Embryonic facial prominence (tissue), 1 donor: Measurements from ENCODE around the gene SLC35D2.
"Not testable (repeated sequence)": the region's sequence is repeated elsewhere in the genome, so short reads cannot be mapped to it uniquely, and the experiment has no call there.

ENCODE experiments used
- DNase-seq: peaks from one replicate; pipeline ENCODE4 v3.0.0-alpha.2; 2016; ENCODE audit errors: extremely low spot score

Gene SLC35D2

DNA sequence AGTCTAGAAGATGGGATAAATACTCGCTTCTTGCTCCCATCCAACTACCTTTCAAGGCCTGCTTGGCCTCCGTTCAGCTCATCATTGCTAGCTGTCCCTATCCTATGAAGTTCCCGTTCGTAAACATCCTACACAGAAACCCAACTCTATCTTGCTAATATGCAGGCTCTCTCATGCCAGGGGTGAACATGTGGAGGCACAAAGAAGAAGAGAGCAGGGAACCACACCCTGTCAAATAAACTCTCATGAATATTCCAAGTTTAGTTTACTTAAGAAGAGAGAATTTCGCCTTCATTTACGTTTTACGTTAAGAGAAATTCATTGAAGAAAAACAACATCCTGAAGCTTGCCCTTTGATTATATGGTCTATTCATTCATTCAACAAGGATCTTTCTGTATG lies 73.7 kb downstream of the SLC35D2 start:
- no peak for DNase-seq

- DNase-seq: not testable (repeated sequence)
Measured at GRCh38 chr9:96306958-96307357, 76.6 kb downstream of the SLC35D2 start.

- no peak for DNase-seq
Measured at GRCh38 chr9:96305171-96305570, 78.3 kb downstream of the SLC35D2 start.

DNA sequence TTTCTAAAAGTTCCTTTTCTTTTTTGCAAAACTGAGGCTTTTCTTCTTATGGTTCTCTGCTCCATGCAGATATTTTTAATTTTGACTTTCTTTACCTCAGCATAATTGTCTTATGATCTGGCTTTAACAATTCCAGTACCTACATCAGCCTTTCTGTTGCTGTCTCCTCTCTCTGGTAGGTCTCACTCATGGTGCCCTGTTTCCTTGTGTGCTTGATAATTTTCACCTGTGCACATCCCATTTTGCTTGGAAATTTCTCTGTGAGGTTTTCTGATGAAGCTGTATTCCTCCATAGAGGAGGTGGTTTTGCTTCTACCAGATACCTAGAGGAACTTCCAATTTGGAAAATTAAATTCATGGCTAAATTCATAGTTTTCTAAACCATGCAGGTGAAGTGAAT lies 79.3 kb downstream of the SLC35D2 start:
- DNase-seq: no peak

- DNase-seq: no peak
Measured at GRCh38 chr9:96302021-96302420, 81.5 kb downstream of the SLC35D2 start, which contains the start of gene HSD17B3. HSD17B3 (minus strand) TSS chr9:96302176; CDS start chr9:96302104, 72 bp downstream.

- DNase-seq: no peak
Measured at GRCh38 chr9:96299823-96300222, 83.7 kb downstream of the SLC35D2 start.

- no peak for DNase-seq
Measured at GRCh38 chr9:96294159-96294545, 89.4 kb downstream of the SLC35D2 start.

DNA sequence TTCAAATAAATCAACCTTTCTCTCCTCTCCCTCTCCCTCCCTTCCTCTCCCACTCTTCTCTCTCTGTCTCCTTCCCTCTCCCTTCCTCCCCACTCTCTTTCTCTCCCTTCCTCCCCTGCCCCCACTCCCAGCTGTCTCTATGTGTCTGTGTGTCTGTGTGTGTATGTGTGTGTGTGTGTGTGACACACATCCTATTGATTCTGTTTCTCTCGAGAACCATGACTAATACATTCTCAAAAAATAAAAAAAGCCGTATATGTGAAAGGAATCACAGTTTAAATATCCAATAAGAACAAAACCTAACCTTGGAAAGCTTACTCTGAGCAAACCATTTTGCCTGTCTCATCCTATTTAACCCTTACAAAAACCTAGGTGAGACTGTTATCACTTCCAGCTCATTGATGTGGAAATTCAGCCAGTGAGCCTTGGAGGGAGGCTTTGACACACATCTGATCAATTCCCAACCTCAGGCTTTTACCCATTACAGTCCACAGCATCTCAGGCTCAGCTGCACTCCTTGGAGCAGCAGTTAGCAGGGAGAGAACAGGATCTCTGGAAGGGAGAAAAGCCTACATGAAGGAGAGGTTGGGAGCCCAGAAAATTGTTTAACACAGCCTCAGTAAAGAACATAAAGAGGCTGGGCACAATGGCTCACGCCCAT lies 89.9 kb downstream of the SLC35D2 start:
- DNase-seq: no peak

DNA sequence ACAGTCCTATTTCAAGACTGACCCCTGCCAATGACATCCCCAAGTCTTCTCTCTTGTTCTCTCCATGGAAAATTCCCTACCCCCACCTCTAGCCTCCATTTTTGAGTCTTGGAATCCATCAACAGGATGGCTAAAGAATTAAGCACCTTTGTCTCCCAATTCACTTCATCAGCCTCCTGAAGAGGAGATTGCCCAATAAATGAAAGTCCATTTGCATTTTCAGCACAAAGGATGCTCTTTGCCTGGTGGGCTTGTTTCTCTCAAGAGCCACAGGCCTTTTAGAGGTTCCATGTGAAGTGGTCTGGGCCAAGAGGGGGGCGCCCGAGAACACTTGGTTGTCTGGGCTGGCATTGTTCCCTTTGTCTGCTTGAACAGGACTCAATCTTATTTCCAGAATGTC lies 94.1 kb downstream of the SLC35D2 start:
- DNase-seq: no peak

DNA sequence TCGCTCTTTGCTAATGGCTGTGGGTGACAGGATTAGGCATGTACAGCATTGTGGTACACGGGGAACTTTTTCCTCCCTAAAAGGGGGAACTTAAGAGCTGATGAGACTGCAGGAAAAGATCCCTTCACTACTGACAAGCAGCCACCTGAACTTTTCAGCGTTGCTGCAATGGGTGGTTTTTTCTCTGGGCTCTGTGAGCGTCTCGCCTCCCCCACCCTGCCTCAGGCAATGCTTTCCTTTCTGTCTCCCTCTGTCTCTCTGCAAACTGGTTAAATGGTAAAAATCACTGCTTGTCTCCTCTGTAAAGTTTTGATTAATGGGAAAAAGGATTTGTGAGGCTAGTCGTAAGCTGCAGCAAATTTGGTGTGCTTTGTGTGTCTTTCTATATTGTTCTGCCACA lies 101.9 kb downstream of the SLC35D2 start:
- DNase-seq: no peak

- DNase-seq: no peak
Measured at GRCh38 chr9:96279932-96280331, 103.6 kb downstream of the SLC35D2 start.

- DNase-seq: no peak
Measured at GRCh38 chr9:96274939-96275338, 108.6 kb downstream of the SLC35D2 start.
